Measurements from ENCODE around the gene MEGF11.

- TF ChIP-seq CTCF (conservative IDR thresholded peaks at IDR 0.05 in 1 of 2, IDR thresholded peaks at IDR 0.05 in 1 of 2; ENCODE audit: low read depth in 1 of 2, low read length in 2 of 2) (no peak), EZH2 (IDR thresholded peaks at IDR 0.05; ENCODE audit: low read length, missing control alignments) (no peak)
These were observed 290.2 kb downstream of the MEGF11 start for GRCh38 chr15:65963358-65963757.
